ENCODE data around the gene SAG. TPM values are rescaled to one million over a fixed set of nuclear protein-coding genes. Genes with fewer than 3 reads are reported as not detected.

SAG gene
- total and polyA plus RNA-seq, 2 experiments from 2014 or later: not detected

GRCh38 chr2:233278921-233279320 is 28.7 kb upstream of the SAG start (continued):
- TF ChIP-seq ZNF114 (CRISPR knock-in tag; IDR thresholded peaks at IDR 0.05): no peak
- no peak for TF ChIP-seq JUNB (IDR thresholded peaks at IDR 0.05; ENCODE audit: unreplicated experiment)

GRCh38 chr2:233280114-233280693 is 27.4 kb upstream of the SAG start:
- H3K36me3 ChIP-seq (ENCODE audit: insufficient read depth): peaks cover 64% of the 10 kb centered on the region
- TF ChIP-seq CREB1 (CRISPR knock-in tag; IDR thresholded peaks at IDR 0.05; ENCODE audit: low read depth): no peak
- no peak for TF ChIP-seq ZNF114 (CRISPR knock-in tag; IDR thresholded peaks at IDR 0.05)
- no peak for TF ChIP-seq REST (IDR thresholded peaks at IDR 0.05; ENCODE audit: unreplicated experiment)
- no peak for TF ChIP-seq EZH2phosphoT487 (IDR thresholded peaks at IDR 0.05; ENCODE audit: unreplicated experiment)
- TF ChIP-seq JUNB (IDR thresholded peaks at IDR 0.05; ENCODE audit: unreplicated experiment): no peak
- TF ChIP-seq ZNF331 (CRISPR knock-in tag; IDR thresholded peaks at IDR 0.05; ENCODE audit: low read depth): no peak
- TF ChIP-seq NANOG (IDR thresholded peaks at IDR 0.05; ENCODE audit: borderline replicate concordance): no peak
- no peak for TF ChIP-seq ZNF462 (CRISPR knock-in tag; IDR thresholded peaks at IDR 0.05)
- TF ChIP-seq ETS1 (IDR thresholded peaks at IDR 0.05): no peak
- TF ChIP-seq POLR2AphosphoS5 (IDR thresholded peaks at IDR 0.05; ENCODE audit: low read depth): no peak
- no peak for TF ChIP-seq EZH2 (IDR thresholded peaks at IDR 0.05; ENCODE audit: low read depth, unreplicated experiment)
- no peak for TF ChIP-seq STAT1 (IDR thresholded peaks at IDR 0.05; ENCODE audit: unreplicated experiment)
- no peak for TF ChIP-seq CTCF (conservative IDR thresholded peaks at IDR 0.05; ENCODE audit: low read depth in 2 of 2)
- no peak for ATAC-seq

More at GRCh38 chr2:233280114-233280693, 27.4 kb upstream of the SAG start:
- Histone ChIP-seq H3K27me3 (ENCODE audit: insufficient read depth) (no peaks in the 10 kb centered on the region), H2AFZ (no peak overlapping the region), H4K20me1 (replicated peaks; ENCODE audit: insufficient read depth) (peaks cover 10% of the 10 kb centered on the region), H3K27ac (ENCODE audit: low read depth) (no peak overlapping the region), H3K4me3 (no peak overlapping the region), H3K79me2 (replicated peaks; ENCODE audit: insufficient read depth) (no peaks in the 10 kb centered on the region), H3K4me2 (no peak overlapping the region), H3F3A (replicated peaks; ENCODE audit: low read depth) (no peaks in the 10 kb centered on the region), H3K4me1 (ENCODE audit: insufficient read depth) (no peaks in the 10 kb centered on the region), H3K9me2 (ENCODE audit: insufficient read depth) (no peaks in the 10 kb centered on the region)
- DNase-seq (ENCODE audit: low spot score): no peak
- no peaks in the 10 kb centered on the region for H3K9me3 Mint-ChIP-seq
- H3K27me3 Mint-ChIP-seq (ENCODE audit: insufficient read depth, low read depth, poor library complexity): peaks cover 2% of the 10 kb centered on the region
- no peaks in the 10 kb centered on the region for H3K4me1 Mint-ChIP-seq
- H3K4me3 Mint-ChIP-seq: no peak overlapping the region
- peaks cover 76% of the 10 kb centered on the region for H3K36me3 Mint-ChIP-seq (ENCODE audit: low read depth)
- no peak overlapping the region for H3K27ac Mint-ChIP-seq
